SK-N-SH treated with all-trans-retinoic acid at 6 μM for 48 hours (cell line): Measurements from ENCODE around the gene MXRA7.

ENCODE experiments used
- ISL1 ChIP-seq: fragments of 250-450 bp; sonication (Bioruptor Pico); IDR thresholded peaks from 2 replicates; pipeline ENCODE4 v2.1.2; 2022; ENCODE audit warnings: mild to moderate bottlenecking, moderate library complexity
- PPARA ChIP-seq: fragments of 250-450 bp; sonication (Bioruptor Pico); IDR thresholded peaks from 2 replicates; pipeline ENCODE4 v1.5.0; 2020; ENCODE audit warnings: mild to moderate bottlenecking, borderline replicate concordance
- SNAI2 ChIP-seq: fragments of 250-450 bp; sonication (Bioruptor Pico); IDR thresholded peaks from 2 replicates; pipeline ENCODE4 v1.5.0; 2020; ENCODE audit warnings: mild to moderate bottlenecking, moderate library complexity
- TCF4 ChIP-seq: fragments of 250-450 bp; sonication (Bioruptor Pico); IDR thresholded peaks from 2 replicates; pipeline ENCODE4 v1.8.0; 2021; ENCODE audit warnings: mild to moderate bottlenecking, moderate library complexity, borderline replicate concordance
- ZFP3 ChIP-seq: fragments of 250-450 bp; sonication (Bioruptor Pico); IDR thresholded peaks from 2 replicates; pipeline ENCODE4 v1.5.0; 2020; ENCODE audit warnings: mild to moderate bottlenecking, moderate library complexity
- ZNF70 ChIP-seq: fragments of 450-650 bp; formaldehyde crosslinking; IDR thresholded peaks from 2 replicates; pipeline ENCODE4 v1.5.0; 2020; ENCODE audit warnings: mild to moderate bottlenecking, moderate library complexity
- TF ChIP-seq, protein P1 (sequence below): fragments of 250-450 bp; sonication (Bioruptor Pico); IDR thresholded peaks from 2 replicates; pipeline ENCODE4 v1.8.0; 2020; ENCODE audit warnings: mild to moderate bottlenecking, moderate library complexity, borderline replicate concordance
- TF ChIP-seq, protein P2 (sequence below): fragments of 250-450 bp; sonication (Bioruptor Pico); IDR thresholded peaks from 2 replicates; pipeline ENCODE4 v1.5.1; 2021; ENCODE audit warnings: mild to moderate bottlenecking, moderate library complexity

DNA sequence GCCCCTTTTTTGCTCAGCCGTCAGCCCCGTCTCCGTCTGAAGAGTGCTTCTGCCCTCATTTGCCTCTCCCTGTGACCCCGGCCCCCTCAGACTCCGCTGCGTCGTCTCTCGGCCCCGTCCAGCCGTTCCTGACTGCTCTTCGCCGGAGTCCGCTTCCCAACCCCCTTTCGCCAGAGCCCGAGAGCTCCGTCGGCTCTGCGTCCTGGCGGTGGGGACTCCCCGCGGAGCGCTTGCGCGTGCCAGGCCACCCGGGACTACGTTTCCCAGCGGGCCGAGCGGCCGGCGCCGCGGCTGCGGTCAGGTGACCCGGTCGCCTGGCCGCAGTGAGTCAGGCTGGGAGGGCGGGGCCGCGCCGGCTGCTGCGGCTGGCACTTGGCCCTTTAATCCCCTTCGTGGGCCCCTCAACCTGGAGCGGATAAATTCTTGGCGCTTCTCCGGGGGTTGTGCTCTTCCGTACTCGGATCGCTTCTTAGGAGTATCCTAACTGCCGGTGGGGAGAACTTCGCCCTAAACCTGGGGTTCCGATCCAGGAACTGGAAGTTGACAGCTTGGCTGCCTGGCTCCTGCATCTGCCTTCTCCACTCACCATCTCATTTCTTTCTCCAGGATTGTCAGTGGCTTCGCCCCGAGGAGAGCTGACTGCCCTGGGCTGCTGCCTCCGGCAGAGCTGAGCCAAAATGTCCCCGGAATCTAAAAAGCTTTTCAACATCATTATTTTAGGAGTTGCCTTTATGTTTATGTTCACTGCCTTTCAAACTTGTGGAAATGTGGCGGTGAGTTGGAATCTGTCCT lies 27.1 kb upstream of the MXRA7 start, which contains the start of gene MFSD11:
- TF ChIP-seq, protein P1, sequence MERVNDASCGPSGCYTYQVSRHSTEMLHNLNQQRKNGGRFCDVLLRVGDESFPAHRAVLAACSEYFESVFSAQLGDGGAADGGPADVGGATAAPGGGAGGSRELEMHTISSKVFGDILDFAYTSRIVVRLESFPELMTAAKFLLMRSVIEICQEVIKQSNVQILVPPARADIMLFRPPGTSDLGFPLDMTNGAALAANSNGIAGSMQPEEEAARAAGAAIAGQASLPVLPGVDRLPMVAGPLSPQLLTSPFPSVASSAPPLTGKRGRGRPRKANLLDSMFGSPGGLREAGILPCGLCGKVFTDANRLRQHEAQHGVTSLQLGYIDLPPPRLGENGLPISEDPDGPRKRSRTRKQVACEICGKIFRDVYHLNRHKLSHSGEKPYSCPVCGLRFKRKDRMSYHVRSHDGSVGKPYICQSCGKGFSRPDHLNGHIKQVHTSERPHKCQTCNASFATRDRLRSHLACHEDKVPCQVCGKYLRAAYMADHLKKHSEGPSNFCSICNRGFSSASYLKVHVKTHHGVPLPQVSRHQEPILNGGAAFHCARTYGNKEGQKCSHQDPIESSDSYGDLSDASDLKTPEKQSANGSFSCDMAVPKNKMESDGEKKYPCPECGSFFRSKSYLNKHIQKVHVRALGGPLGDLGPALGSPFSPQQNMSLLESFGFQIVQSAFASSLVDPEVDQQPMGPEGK (CRISPR knock-in tag) = no peak
- TF ChIP-seq ZNF70 (CRISPR knock-in tag) (no peak), ZFP3 (0 out of 2 replicates have a peak, but pooled peaks have one; percentile 46), PPARA (no peak), TCF4 (CRISPR knock-in tag) (no peak), ISL1 (CRISPR knock-in tag) (no peak), SNAI2 (CRISPR knock-in tag) (no peak)
- TF ChIP-seq, protein P2, sequence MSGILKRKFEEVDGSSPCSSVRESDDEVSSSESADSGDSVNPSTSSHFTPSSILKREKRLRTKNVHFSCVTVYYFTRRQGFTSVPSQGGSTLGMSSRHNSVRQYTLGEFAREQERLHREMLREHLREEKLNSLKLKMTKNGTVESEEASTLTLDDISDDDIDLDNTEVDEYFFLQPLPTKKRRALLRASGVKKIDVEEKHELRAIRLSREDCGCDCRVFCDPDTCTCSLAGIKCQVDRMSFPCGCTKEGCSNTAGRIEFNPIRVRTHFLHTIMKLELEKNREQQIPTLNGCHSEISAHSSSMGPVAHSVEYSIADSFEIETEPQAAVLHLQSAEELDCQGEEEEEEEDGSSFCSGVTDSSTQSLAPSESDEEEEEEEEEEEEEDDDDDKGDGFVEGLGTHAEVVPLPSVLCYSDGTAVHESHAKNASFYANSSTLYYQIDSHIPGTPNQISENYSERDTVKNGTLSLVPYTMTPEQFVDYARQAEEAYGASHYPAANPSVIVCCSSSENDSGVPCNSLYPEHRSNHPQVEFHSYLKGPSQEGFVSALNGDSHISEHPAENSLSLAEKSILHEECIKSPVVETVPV (CRISPR knock-in tag) = no peak
